GM20000 (cell line): Measurements from ENCODE around the gene AKAP8L.

Experiments
- DNase-seq: peaks from one replicate; pipeline ENCODE4 v3.0.0; 2012; ENCODE audit warnings: low spot score
- TF ChIP-seq, protein P1 (sequence below): IDR thresholded peaks from 2 replicates; pipeline ENCODE4 v1.5.1; 2012; ENCODE audit warnings: mild to moderate bottlenecking, control low read depth; ENCODE audit errors: extremely low read depth, missing control alignments

Gene AKAP8L

DNA sequence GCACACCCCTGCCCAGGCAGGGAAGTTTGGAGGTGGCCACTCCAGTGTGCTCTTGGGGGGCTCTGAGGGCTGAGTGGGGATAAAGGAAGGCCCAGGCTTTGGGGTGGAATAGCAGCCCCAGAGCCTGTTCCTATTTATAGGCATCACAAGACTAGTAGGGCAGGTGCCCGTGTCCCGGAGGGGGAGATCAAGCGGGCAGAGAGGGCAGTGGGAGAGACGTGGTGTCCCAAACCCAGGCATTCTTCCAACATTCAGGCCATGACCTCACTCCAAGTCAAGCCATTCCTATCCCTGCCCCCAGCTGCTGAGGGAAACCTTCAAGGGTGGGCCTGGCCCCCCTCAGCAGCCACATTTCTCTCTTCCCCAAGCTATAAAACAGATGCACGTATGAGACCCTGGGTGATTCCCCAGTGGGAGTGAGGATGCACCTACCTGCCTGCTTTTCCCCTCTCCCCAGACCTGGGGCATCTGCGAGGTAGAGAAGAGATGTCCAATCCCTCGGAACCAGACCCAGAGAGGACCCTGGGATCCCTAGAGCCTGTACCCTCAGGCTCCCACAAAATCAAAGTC lies 27.1 kb upstream of the AKAP8L start:
- no peak for DNase-seq
- TF ChIP-seq, protein P1, sequence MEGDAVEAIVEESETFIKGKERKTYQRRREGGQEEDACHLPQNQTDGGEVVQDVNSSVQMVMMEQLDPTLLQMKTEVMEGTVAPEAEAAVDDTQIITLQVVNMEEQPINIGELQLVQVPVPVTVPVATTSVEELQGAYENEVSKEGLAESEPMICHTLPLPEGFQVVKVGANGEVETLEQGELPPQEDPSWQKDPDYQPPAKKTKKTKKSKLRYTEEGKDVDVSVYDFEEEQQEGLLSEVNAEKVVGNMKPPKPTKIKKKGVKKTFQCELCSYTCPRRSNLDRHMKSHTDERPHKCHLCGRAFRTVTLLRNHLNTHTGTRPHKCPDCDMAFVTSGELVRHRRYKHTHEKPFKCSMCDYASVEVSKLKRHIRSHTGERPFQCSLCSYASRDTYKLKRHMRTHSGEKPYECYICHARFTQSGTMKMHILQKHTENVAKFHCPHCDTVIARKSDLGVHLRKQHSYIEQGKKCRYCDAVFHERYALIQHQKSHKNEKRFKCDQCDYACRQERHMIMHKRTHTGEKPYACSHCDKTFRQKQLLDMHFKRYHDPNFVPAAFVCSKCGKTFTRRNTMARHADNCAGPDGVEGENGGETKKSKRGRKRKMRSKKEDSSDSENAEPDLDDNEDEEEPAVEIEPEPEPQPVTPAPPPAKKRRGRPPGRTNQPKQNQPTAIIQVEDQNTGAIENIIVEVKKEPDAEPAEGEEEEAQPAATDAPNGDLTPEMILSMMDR: no peak

GRCh38 chr19:15445227-15445605 lies 26.4 kb upstream of the AKAP8L start:
- no peak for DNase-seq
- TF ChIP-seq, protein P1: no peak

DNA sequence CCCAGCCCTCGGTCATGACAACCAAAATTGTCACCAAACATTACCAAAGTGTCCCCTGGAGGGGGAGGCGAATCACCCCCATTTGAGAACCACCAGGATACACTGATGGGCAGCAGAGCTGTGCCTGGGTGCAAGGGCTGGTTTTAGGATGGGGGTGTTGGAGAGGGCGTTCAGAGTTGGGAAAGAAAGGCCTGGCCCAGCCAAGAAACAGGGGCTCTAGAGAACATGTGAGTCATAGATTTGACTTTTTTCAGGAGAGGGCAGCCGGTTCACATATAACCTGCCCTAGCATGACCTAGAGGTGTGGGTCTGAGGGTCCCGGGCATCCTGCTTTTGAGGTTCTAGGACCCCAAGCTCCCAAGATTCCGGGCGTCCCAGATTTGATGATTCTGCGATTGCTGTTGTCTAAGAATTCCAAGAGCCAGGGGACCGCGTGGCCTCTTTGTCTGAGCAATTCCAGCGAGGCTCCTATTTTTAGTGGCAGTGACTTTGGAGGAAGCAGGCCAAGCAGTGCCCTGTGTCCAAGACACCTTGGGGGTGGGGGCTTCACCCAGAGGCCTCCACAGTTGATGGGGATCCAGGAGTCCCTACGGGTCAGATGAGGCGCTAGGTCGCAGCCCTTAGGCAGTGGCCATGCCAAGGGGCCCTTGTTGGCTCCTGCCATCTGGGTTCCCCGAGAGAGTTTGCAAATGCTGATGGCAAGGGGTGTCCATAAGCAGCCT lies 25.9 kb upstream of the AKAP8L start:
- no peak for DNase-seq
- TF ChIP-seq, protein P1: no peak

DNA sequence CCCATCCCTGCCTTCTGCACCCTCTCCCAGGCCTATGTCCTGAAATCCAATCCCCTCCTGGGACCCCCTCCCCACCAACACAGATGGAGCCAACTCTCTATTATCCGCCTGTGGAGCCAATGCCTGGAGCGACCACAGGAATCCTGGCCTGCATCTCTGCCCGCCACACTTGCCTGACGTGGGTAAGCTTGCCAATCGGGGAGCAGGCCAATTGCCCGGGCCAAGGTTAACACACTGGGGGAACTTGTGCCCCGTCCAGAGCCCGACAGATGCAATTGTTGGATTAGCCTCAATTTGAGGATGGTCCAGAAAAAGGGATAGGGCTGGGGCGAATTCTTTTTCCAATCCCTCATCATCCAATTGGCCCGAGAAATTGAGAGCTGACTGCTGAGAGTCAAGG lies 25.1 kb upstream of the AKAP8L start:
- TF ChIP-seq, protein P1: no peak

GRCh38 chr19:15443325-15443724 lies 24.5 kb upstream of the AKAP8L start:
- TF ChIP-seq, protein P1: no peak

More for the DNA sequence above, 25.1 kb upstream of the AKAP8L start:
- no peak for DNase-seq

DNA sequence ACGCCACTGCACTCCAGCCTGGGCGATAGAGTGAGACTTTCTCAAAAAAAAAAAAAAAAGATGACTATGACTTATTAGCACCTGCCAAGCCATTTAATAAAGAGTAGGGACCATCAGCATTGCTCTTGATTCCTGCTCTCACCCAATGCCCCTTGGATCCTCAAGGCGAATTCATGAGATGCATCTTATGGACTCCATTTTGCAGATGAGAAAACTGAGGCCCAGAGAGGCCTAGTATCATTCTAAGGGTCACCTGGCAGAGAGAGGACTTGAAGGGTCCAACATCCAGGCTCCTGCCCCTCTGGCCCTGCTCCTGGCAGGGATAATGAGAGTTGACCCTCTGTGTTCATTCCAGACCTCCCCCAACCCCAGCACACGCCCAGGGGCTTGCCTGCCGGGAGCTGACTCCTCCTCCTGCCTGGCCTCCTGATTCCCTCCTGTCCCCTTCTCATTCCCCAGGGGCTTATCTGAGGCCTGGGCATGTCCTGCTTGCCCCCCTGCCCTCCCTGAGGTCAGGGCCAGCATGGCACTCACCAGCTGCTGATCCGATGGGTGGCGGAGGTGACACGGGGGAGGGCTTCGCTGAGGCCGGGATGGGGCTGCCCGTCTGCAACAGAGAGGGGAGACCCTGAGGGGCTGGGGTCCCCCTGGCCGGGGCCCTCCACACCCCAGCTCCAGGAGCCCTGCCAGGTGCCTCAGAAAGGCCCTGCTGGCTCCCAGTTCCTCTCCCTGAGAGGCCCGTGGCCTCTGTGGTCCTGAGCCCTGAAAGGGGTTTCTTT lies 23.5 kb upstream of the AKAP8L start:
- TF ChIP-seq, protein P1: no peak
- DNase-seq: no peak

More at GRCh38 chr19:15443325-15443724, 24.5 kb upstream of the AKAP8L start:
- DNase-seq: no peak

DNA sequence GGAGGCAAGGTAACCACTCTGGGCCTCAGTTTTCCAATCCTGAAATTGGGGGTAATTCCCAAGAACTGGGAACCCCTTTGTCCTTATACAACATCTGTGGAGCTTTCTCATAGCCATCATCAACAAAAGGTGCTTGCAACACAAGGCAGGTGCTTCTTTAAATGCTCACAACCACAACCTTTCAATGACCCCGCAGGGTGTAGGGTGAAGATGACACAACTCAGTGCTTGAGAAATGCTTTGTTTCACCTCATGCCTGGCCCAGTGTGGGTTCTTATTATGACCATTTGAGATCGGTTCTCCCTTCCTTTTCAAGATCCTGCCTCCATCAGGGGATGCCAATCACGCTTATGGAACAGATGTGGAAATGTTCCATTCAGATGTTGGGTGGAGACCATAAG lies 22.5 kb upstream of the AKAP8L start:
- TF ChIP-seq, protein P1: no peak
- DNase-seq: no peak
